GM21367 (cell line): ENCODE results near the gene TEKT1.
"Not testable (repeated sequence)": the region's sequence is repeated elsewhere in the genome, so short reads cannot be mapped to it uniquely, and the experiment has no call there.

Experiments used
- ATAC-seq: cut with Tn5 transposase; IDR thresholded peaks from one replicate; pipeline ENCODE4 v1.9.1; 2021; ENCODE audit not compliant: unreplicated experiment

Gene TEKT1

GRCh38 chr17:6831661-6832263 lies at the start of gene TEKT1:
TSS of gene TEKT1 (minus strand) at chr17:6831729. CDS start at chr17:6830376, 1,353 bp downstream.
- ATAC-seq = no peak

DNA sequence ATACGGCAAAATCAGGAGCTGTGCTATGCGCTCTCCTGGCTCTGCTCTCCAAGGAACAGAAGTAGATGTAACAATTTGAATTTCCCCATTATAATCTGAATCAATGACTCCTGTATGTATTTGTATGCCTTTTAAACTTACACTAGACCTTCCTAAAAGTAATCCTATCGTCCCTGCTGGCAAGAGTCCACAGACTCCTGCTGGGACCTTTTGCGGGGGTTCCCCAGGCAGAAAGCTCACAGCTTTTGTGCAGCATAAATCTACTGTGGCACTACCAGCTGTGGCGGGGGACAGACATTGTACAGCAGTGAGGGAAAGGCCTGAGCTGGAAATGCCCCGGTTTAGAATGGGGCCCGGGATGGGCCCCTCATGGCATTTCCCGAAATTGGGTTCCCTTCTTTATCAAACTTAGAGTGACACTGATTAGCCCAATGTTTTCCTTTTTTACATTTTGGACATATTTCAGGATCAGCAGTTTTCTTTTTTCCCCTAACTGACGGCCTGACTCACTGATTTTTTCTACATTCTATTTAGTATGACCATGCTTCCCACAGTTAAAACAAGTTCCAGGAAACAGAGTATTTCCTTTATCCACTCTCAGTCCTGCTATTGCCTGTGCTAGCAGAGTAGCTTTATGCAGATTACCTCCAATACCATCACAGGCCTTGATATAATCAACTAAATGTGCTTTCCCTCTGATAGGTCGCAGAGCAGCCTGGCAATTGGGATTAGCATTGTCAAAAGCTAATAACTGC lies 47.9 kb upstream of the TEKT1 start:
- not testable (repeated sequence) for ATAC-seq

GRCh38 chr17:6875276-6875675 lies 43.7 kb upstream of the TEKT1 start:
- ATAC-seq = not testable (repeated sequence)

- ATAC-seq = no peak
These were observed 41.4 kb upstream of the TEKT1 start for GRCh38 chr17:6872936-6873335.

DNA sequence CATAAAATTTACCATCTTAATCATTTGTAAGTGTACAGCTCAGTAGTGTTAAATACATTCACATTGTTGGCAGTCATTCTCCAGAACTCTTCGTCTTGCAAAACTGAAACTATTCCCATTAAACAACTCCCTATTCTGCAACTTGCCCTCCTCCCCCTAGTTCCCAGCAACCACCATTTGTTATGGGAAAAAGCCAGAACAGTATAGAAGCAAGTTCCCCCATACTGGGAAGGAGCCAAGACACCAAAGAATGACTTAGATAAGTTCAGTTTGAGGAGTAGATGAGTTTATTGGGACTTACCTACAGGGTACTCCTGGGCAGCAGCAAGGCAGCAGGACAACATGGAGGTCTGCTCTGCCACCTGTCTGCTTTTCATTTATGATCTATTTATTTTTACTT lies 39.3 kb upstream of the TEKT1 start:
- no peak for ATAC-seq

DNA sequence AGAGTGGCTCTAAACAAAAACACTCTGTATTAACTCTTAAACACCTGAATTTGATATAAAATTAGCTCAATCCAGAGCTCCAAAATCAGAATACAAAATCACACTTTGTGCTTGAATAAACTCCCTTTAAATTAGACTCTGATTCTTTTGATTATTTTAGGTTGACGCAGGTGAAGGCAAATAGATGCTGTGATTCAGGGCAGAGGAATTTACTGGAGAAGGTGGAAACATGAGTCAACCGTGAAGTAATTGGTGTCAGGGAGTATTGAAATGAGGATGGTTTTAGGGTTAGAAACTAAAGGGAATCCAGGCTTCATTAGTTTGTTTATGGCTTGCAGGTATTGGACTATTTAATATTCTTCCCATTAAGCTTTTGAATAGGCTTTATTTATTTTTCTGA lies 37.1 kb upstream of the TEKT1 start:
- ATAC-seq = no peak

DNA sequence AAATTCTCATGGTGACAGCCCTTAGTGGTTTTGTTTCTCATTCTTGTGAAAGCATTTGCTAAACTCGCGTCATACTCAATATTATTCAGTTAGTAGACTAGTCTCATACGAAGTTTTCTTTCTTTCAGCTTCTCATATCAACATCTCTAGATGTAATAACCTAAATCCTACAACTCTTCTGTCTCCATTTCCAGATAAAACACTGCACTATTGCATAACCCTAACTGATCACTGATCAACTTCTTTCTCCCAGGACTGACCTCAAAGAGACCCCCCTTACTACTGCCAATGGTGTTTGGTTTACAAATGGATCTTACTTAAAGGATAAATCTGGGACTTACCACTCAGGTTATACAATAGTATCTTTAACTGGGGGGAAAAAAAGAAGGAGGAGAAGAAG lies 36.3 kb upstream of the TEKT1 start:
- no peak for ATAC-seq

GRCh38 chr17:6862825-6863224 lies 31.3 kb upstream of the TEKT1 start:
- no peak for ATAC-seq

- no peak for ATAC-seq
These were observed 30.6 kb upstream of the TEKT1 start for GRCh38 chr17:6862122-6862521.

GRCh38 chr17:6857904-6858303 lies 26.4 kb upstream of the TEKT1 start:
- no peak for ATAC-seq

- ATAC-seq = no peak
These were observed 25.8 kb upstream of the TEKT1 start for GRCh38 chr17:6857336-6857735.

- no peak for ATAC-seq
These were observed 24.5 kb upstream of the TEKT1 start for GRCh38 chr17:6856051-6856450.

DNA sequence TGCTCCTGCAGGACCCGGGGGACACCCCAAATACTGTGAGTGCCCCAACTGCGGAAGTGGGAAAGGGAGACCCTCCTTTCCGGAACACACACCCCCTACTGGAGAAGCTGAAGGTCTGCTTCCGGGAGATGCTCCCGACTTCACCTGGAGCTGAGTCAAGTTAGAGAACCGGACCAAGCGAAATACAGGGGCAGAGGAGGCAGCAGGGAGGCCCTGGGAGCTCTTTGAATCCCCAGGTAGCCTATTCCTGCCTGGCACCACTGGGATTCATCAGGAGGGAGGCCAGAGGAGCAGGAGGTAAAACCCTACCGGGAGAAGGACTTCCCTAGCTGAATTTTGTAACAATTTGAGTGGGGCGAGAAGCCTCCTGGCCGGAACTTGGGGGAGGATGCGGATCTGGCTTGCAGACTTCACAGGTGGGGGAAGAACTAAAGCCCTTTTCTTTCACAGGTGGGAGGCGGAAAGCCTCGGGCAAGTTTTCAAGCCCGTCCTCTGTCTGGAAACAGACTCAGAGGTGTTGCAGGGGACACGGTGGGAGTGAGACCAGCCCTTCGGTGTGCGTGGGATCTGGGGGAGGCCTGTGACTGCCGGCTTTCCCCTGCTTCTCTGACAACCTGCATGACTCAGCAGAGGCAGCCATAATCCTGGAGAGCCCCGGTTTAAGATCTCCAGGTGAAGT lies 22.4 kb upstream of the TEKT1 start:
- no peak for ATAC-seq

GRCh38 chr17:6848545-6849179 lies 17.1 kb upstream of the TEKT1 start:
- ATAC-seq = not testable (repeated sequence)

DNA sequence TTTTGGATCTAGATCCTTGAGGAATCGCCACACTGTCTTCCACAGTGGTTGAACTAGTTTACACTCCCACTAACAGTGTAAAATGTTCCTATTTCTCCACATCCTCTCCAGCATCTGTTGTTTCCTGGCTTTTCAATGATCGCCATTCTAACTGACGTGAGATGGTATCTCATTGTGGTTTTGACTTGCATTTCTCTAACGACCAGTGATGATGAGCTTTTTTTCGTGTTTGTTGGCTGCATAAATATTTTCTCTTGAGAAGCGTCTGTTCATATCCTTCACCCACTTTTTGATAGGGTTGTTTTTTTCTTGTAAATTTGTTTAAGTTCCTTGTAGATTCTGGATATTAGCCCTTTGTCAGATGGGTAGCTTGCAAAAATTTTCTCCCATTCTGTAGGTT lies 14.6 kb upstream of the TEKT1 start:
- ATAC-seq = not testable (repeated sequence)

DNA sequence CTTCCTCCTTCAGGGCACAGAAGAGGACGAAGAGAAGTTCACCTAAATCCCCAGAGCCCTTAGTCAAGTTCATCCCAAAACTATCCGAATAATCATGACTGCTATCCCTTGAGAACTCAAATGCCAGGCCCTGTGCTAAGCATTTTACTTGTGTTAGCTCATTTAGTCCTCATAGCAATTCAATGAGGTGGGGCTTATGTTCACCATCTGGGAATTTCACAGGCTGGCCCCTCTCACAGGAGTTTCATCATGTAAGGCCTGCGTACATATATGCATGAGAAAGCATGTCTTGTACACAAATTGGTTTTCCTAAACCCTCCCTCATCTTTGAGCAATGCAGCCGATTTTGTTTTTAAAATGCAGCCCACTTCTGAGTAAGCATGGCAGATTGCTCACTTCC lies 12.9 kb upstream of the TEKT1 start:
- ATAC-seq = not testable (repeated sequence)

GRCh38 chr17:6843241-6843880 lies 11.8 kb upstream of the TEKT1 start:
- no peak for ATAC-seq

DNA sequence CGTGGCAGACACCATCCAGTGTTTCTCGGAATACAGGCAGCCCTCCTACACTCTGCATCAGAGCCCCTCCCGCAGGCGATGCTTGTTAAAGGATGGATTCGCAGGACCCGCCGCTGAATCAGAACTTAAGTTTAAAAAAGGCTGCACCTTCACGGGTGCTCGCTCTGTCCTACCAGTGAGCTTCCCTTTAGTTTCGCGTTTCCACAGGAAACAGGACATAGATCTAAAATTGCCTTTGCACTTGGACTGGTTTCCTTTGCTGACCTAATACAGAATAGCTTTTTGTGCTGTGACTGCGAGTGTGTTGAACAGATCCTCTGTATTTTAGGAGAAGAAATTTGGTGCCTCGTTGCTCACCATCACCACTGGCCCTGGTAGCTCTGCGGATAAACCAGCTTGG lies 10.2 kb upstream of the TEKT1 start:
- ATAC-seq = not testable (repeated sequence)

DNA sequence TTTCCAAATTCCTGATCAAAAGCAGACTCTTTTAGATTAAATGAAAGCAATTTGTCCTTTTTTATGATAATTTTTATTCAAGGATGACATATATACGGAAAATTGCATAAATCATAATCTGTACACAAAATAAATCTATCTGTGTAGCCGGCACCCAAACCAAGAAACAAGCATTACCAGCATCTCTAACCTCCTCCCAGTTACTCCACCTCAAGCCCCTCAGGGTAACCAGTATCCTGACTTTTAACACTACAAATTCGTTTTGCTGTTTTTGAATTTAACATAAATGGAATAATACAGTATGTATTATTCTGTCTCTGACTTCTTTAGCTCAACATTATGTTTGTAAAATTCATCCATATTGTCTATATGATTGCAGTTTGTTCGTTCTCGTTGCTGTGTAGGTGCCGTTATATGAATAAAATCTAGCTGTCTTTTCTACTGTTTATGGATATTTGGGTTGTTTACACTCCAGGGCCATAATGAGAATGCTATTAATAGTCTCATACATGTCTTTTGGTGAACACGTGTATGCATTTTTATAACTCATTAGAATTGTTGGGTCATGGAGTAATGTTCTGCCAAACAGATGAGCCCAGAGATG lies 1.0 kb downstream of the TEKT1 start:
- no peak for ATAC-seq

DNA sequence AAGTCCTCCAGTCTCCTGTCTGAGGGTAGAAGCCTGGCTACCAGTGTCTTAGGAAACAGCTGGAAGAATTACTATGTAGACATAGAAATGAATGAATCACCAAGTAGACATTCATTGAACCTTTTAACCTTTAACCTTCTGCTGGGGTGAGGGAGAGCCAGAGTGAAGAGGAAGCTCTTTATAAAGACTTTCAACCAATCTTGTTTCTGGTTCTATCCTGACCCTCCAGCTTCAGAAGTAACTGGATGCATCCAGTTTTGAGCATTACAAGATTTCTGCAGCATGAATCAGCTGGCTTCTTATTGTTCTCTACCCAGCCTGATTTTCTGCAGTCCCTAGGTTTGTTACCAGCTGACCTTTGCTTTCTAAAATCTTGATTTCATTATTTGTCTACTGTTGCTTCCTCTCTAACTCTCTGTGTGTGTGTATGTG lies 8.5 kb downstream of the TEKT1 start:
- no peak for ATAC-seq

DNA sequence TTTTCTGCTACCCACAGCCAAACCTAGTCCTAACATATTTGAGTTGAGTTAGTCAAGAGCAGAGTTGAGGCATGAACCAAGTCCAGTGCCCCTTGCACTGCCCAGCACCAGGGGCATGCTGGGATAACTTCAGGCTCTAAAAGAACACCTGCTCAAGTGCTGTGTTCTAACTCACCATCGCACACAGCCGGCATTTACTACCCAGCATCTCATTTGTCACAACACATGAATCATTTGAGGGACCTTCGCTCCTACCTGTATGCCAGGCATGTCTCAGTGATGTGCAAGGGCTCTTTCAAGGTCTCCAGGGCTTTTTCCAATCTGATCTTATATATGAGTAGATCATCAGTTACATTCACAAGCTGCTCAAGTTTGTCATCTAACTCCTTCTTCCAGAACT lies 12.6 kb downstream of the TEKT1 start:
- no peak for ATAC-seq
